HG03457 (cell line): ENCODE data around the gene ALKBH6.
"Not testable (repeated sequence)": the region's sequence is repeated elsewhere in the genome, so short reads cannot be mapped to it uniquely, and the experiment has no call there.

Experiments used
- ATAC-seq: cut with Tn5 transposase; IDR thresholded peaks from one replicate; pipeline ENCODE4 v1.9.1; 2021; ENCODE audit warnings: moderate number of reproducible peaks; ENCODE audit not compliant: unreplicated experiment

The ALKBH6 gene

DNA sequence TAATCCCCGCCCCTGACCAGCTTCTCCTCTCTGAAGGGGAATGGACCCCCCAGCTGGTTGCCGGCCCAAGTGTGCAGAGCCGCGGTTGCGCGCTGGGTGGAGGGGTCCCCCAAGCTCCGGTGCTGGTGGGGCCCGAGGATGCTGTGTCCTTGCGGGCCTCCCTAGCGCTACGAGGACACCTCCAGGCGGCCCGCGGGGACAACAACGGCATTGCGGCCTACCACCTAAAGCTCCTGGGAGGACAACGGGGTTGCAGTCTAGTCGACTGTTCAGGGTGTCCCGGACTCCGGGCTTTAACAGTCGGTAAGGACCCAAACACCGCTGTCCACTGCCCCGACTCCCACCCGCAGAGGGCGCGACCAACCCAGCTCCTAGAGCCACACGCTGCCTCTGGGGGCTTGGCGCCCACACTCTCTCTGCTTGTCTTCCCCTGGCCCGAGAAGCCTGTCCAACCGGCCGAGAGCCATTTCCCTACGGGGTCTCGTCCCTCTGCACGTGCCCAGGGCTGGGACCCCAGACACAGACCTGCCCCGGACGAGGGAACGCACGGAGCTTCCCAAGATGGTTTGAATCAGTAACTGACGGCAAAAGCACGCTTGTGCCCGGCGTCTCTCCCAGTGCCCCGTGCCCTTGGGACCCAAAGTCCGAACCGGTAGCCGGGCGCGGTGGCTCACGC, 20.0 kb downstream of the ALKBH6 start:
- ATAC-seq = no peak

DNA sequence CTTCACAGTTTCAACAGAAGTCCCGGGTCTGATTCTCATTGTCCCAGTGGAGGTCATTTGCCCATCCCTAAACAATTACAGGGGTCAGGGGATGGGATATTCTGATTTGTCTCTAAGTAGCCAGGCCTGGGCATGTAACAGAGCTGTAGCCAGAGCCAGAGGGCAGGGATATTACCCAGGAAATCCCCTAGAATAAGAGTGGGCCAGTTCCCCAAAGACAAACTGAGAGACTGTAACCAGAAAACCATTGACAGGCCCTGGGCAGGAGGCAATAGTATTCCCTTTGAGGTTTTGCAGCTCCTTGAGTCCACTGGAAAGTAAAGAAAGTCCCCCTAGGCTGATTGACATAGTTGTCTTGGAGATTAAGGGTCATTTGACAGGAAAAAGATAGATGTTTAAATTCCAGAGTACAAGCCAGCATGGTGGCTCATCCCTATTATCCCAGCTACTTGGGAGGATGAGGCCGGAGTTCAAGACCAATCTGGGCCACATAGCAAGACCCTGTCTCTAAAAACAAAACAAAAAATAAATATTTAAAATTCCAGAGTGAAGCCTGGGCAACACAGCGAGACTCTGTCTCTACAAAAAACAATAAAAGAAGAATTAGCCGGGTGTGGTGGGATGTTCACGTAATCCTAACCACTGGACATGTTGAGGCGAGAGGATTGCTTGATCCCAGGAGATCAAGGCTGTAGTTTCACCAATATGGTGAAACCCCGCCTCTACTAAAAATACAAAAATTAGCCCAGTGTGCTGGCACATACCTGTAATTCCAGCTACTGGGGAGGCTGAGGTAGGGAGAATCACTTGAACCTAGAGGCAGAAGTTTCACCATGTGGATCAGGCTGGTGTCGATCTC, 20.9 kb downstream of the ALKBH6 start:
- ATAC-seq = no peak

DNA sequence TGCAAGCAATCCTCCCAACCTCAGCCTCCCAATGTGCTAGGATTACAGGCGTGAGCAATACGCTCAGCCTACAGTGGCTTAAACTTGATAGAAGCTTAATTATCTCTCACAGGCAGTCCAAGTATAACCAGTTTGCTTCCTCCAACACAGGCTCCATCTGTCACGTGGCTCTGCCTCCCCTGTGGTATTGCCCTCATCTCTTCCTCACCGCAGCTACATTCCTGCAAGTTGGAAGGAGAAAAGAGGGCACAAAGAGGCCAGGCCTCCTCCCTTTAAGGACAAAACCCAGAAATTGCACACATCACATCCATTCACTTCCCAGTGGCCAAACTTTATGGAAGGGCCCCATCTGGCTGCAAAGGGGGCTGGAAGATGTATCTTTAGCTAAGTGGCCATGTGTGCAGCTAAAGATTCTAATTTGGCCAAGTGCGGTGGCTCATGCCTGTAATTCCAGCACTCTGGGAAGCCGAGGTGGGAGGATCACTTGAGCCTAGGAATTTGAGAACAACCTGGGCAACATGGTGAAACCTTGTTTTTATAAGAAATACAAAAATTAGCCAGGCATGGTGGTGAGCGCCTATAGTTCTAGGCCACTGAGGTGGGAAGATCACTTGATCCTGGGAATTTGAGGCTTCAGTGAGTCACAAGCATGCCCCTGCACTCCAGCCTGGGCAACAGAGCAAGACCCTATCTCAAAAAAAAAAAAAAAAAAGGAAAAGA, 22.1 kb downstream of the ALKBH6 start:
- no peak for ATAC-seq

DNA sequence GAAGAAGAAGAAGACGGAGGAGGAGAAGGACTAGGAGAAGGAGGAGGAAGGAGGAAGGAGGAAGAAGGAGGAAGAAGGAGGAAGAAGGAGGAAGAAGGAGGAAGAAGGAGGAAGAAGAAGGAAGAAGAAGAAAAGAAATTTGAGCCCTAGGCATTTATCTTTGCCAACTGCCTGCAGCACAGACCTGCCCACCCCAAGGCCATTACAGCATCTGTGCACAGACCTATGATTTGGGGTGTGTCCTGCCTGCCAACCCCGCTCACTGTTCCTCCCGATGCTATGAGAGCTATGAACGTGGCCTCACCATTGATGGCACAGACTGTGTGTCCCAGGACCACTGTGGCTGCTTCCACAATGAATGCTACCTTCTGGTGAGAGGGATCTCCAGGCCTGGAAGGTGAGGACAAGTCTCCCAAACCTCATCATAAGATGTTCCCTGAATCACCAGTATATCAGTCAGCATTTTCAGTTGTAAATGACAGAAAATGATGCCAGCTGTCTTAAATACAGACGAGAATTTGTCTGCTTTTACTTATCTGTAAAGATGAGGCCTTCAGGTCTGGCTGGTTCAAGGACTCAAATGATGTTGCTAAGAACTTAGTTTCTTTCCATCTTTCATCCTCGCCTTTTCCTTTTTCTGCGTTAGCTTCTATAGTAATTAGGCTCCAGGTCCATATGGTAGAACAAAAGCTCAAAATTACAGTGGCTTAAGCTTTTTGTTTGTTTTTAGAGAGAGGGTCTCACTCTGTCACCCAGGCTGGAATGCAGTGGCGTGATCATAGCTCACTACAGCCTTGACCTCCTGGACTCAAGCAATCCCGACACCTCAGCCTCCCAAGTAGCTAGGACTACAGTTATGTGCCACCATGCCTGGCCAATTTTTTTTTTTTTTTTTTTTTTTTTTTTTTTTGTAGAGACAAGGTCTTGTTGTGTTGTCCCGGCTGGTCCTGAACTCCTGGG, 23.0 kb downstream of the ALKBH6 start:
- ATAC-seq = no peak

DNA sequence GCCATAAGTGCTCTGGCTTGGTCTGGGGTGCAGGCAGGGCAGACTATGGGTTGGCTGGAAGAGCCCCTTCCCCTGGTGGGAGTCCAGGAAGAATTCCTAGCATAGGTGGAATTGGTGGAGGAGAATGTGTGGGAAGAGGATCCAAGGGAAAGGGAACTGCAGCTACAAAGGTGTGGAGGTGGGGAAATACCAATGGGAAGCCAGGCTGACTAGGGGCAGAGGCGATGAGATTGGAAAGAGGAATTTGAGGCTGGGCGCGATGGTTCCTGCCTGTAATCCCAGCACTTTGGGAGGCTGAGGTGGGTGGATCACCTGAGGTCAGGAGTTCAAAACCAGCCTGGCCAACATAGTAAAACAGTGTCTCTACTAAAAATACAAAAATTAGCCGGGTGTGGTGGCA, 23.9 kb downstream of the ALKBH6 start:
- no peak for ATAC-seq

DNA sequence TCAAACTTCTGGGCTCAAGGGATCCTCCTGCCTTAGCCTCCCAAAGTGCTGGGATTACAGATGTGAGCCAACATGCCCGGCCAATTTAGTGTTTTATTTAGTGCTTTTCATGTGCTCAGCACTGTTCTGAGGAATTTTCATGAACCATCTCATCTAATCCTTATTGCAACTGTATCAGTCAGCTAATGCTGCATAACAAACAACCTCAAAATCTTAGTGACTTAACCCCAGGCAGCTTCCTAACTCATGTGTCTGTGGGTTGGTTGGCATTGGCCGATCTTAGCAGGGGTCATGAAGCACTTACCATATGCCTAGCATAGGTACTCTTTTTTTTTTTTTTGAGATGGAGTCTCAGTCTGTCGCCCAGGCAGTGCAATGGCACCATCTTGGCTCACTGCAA, 25.2 kb downstream of the ALKBH6 start:
- no peak for ATAC-seq

DNA sequence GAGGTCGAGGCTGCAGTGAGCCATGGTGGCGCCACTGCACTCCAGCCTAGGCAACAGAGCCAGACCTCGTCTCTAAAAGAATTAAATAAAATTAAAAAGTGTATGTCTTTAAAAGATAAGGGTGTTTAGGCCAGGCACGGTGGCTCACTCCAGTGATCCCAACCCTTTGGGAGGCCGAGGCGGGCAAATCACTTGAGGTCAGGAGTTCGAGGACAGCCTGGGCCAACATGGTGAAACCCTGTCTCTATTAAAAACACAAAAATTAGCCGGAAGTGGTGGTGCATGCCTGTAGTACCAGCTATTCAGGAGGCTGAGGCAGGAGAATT, 26.5 kb downstream of the ALKBH6 start:
- ATAC-seq = no peak

DNA sequence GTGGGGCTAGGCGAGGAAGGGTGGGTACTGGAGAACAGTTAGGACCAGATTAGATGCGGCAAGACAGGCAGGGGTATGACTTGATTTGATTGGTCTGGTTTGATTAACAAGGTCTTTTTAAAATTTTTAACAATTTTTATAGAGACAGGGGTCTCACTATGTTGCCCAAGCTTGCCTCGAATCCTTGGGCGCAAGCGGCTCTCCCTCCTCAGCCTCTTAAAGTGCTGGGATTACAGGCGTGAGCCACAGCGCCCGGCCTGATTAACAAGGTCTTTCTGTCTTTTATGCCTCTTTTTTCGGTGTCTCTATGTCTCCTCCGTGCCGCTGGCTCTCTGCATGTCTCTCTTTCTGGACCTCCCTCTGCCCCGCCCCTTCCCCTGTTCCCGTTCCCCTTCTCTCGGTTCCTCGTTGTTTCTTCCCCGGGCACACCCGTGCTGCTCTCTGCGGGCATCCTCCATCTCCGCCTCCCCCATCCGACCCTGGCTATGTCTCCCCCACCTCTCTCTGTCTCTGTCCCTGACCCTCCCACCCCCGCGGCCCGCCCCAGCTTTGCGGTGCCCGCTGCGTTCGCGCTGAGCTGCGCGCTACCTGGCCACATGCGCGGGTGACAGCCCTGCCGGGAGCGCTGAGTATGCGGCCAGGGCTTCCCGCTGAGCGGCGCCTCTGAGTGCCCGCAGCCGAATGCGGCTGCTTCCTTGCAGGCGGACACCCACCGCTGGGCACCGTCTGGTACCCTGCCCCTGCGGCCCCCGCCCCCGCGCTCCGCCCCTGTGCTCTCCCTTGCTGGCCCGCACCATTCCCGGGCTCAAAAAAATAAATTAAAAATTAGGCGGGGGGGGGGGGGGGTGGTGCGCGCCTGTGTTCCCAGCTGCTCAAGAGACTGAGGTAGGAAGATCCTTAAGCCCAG, 27.1 kb downstream of the ALKBH6 start:
- no peak for ATAC-seq

DNA sequence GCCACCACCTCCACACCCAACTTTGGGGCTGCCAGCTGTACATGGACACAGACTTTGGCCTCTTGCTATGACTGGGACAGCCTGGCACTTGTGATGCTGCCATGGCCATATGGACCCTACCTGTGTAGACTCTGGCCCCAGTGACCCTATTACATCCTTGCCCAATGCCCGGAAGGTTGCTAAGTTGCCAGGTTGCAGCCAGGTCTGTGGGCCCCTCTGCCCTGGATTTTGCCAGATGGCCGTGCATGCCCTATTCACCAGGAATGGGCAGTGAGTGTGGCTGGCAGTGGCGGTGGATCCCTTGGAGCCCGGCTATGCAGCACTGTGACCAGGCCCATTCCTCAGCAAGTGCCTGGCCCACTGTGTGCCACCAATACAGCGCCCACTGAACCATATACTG, 27.9 kb downstream of the ALKBH6 start:
- no peak for ATAC-seq

DNA sequence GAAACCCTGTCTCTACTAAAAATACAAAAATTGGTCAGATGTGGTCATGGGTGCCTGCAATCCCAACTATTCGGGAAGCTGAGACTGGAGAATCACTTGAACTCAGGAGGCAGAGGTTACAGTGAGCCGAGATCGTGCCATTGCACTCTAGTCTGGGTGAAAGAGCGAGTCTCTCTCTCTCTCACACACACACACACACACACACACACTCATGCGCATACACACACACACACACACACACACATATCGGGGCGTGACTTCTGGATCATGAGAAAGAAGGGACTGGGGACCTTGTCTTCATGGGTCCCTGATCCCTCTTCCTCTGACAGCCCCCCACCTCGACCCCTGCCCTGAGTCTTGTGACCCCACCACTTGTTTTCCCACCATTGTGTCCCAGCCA, 30.8 kb downstream of the ALKBH6 start:
- ATAC-seq = no peak

DNA sequence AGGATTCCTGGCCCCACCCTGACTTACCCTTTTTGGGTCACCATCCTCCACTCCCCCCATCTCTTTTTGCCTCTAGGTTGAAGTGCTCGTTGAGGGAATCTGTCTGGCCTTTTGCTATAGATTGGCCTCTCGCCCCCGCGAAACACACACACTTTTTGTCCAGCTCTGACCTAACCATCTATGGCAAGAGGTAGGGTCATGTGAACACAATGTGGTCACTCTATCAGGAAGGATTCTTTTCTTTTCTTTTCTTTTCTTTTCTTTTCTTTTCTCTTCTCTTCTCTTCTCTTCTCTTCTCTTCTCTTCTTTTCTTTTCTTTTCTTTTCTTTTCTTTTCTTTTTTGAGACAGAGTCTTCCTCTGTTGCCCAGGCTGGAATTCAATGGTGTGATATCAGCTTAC, 33.0 kb downstream of the ALKBH6 start:
- not testable (repeated sequence) for ATAC-seq

DNA sequence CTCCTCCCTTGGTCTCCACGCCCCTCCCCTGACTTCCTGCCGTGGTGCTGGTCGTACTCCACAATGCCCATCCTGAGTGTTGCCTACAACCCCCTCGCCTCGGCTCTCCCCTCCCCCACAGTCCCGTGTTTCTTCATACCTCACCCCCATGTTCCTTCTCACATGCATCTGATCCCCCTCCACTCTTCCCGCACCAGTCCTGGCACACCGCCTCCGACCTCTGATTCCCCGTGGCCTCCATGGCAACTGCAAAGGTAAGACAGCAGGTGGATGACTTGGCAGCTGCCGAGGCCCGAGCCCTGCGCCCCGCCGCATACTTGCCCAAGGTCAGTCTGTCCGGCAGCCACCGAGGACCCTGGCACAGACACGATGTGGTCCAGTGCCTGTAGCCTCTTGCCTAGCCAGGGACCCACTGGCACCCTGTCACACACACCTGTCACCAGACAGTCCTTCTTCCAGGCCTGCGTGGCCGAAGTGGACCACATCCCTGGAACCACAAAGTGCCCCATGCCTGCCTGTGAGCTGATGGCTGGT, 35.1 kb downstream of the ALKBH6 start:
- no peak for ATAC-seq

DNA sequence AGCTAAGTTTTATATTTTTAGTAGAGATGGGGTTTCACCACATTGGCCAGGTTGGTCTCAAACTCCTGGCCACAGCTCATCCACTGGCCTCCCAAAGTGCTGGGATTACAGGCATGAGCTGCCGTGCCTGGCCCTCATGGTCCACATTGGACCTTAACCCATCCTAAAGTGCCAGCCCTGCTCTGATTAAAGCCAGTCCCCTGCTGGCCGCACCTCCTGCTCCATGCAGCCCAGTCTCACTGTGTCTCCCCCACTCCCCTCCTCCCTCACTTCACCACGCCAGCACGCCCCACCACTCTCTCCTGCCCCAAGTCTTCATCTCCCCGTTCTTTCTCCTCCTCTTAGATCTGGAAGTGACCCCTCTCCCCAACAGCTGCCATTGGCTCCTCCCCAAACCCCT, 35.7 kb downstream of the ALKBH6 start:
- no peak for ATAC-seq

DNA sequence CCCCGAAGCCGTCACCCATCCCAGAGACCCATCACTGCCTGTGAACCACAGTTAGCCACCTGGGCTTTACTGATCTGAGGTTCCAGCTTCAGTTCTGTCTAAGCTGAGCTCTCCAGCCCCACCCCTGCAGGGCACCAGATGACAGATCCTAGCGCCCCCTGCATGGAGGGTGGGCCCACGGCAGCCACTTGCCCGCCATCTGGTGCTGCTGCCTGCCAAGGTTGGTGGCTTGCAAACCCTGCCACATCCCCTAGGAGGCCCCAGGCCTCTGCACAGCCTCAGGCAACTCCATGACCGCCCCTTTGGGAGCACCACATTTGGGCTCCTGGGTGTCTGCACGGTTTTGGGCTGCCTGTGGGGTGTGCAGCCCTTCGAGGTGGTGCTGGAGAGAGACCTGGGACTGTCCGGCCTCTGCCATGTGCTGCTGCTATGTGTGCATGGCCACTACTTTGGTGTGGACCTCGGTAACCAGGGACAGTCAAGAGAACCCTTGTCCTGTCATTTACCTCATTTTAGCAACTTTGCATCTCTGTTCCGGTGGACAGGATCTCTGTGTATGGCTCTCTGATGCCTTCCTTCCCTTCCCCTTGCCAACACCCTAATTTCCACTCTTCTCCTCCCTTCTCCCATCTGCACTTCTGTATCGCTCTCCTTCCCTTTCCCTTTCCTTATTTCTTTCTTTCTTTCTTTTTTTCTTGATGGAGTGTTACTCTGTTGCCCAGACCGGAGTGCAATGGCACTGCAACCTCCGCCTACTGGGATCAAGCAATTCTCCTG, 36.4 kb downstream of the ALKBH6 start:
- ATAC-seq = no peak

DNA sequence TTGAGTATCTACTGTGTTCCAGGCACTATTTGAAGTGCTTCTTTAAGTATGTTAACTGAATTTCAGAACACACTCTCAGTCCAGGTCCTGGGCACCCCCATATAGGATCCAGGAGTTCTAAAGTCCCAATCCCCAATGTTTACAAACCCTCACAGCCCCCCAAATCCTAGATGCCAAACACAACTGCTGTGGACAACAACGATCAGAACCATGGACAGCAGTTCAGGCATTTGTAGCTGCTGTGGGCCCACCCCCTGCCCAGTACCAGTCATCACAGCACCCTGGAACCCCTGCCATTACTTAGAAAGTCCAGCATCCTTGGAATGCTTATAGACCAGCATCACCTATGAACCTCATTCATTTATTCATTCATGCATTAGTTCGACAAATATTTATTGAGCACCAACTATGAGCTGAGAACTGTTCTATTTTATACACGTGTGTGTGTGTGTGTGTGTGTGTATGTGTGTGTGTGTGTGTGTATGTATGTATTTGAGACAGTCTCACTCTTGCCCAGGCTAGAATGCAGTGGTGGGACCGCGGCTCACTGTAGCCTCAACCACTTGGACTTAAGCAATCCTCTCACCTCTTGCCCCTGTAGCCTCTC, 38.3 kb downstream of the ALKBH6 start:
- ATAC-seq = no peak

DNA sequence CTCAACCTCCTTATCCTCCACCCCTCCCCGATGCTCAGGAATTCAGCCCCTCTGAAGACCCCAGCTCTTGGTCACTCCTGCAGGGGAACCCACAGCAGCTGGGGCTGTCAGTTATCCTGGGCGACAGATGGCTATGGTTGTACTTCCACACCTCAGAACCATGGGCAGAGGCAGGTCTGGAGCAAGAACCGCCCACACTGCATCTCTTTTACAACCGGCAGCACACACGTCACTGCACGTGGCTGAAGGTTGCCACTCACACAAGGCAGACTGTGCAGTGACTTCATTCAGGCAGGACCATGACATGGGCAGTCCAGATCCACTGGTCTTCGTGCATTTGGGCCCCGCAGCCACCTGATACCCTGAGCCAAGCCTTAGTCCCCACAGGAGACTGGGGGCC, 40.5 kb downstream of the ALKBH6 start:
- no peak for ATAC-seq

DNA sequence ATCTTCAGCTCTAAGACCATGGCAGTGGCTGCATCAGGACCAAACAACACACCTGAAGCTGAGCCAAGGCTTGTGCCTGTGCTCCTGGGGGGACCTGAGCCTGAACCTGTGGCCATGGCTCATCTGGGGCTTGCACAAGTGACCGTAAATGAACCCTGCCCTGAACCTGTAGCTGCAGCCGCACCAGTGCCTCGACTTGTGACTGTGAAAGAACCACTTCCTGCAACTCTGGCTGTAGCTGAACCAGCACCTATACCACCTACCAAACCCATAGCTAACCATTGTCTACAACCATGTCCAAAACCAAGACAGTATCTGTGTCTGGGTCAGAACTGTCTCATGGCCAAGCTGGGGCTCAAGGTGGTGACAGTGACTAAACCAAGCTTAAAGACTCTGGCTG, 47.2 kb downstream of the ALKBH6 start:
- ATAC-seq = no peak

DNA sequence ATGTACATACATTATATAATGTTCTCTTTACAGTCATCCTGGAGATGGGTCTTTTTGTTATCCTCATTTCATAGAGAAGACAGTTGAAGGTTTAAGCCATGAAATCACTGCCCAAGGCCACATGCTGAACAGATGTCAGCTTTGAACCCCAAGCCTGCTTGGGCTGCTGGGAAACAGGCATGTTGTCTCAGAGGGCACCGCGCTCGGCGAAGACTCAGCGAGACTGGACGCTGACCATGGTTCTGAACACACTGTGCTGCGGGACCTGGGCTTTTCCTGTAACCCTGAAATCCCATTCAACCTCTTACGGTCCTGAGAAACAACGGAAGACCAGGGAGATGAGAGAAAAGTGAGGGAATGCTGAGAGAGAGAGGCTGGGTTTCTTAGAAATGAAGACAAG, 50.5 kb downstream of the ALKBH6 start:
- ATAC-seq = no peak
